Activated CD4-positive, alpha-beta memory T cell treated with anti-CD3 and anti-CD28 coated beads, Interleukin-2, amount 10 ng/mL, durations not matched to agents 7 days and 5 days (primary cell): ENCODE data around the gene WFIKKN1. TPM values are rescaled to one million over a fixed set of nuclear protein-coding genes. Genes with fewer than 3 reads are reported as not detected.

Experiments
- CTCF ChIA-PET: fragments of 350-600 bp; sonication (Branson Sonifier 250); formaldehyde crosslinking; loops from one replicate; lab custom pipeline; 2021; ENCODE audit warnings: antibody characterized with exemption, inconsistent platforms; lab: Charles Lee
- POLR2A ChIA-PET: fragments of 350-600 bp; sonication (Branson Sonifier 250); formaldehyde crosslinking; loops from one replicate; lab custom pipeline; 2021; ENCODE audit warnings: antibody characterized with exemption; lab: Charles Lee
- DNase-seq: peaks from one replicate; pipeline ENCODE4 v3.0.0-alpha.2; 2020
- H3K27ac Mint-ChIP-seq: one replicate; pipeline ENCODE4 v1.8.0; 2021; ENCODE audit warnings: mild to moderate bottlenecking, mixed read lengths
- H3K27me3 Mint-ChIP-seq: one replicate; pipeline ENCODE4 v1.8.0; 2021; ENCODE audit warnings: mixed read lengths
- H3K36me3 Mint-ChIP-seq: one replicate; pipeline ENCODE4 v1.8.0; 2021; ENCODE audit warnings: low read depth, mixed read lengths
- H3K4me1 Mint-ChIP-seq: one replicate; pipeline ENCODE4 v1.8.0; 2021; ENCODE audit warnings: mixed read lengths
- H3K4me3 Mint-ChIP-seq: one replicate; pipeline ENCODE4 v1.8.0; 2021; ENCODE audit warnings: mild to moderate bottlenecking, mixed read lengths
- H3K9me3 Mint-ChIP-seq: one replicate; pipeline ENCODE4 v1.8.0; 2021; ENCODE audit warnings: mixed read lengths
- total RNA-seq, 2 experiments: library from RNA; stranded (reverse); gene quantifications; one replicate each; pipeline ENCODE4 v1.2.3, GENCODE V29; 2021

WFIKKN1 gene
- total RNA-seq, 2 experiments from 2014 or later = 0.10 to 0.13 TPM

GRCh38 chr16:629833-630248 is 944 bp upstream of the WFIKKN1 start:
- Mint-ChIP-seq H3K36me3 (peaks cover 2% of the 10 kb centered on the region), H3K9me3 (no peaks in the 10 kb centered on the region), H3K27ac (no peak overlapping the region), H3K27me3 (no peaks in the 10 kb centered on the region), H3K4me3 (no peak overlapping the region), H3K4me1 (peaks cover 3% of the 10 kb centered on the region)
- CTCF ChIA-PET = no interaction called here
- POLR2A ChIA-PET = no interaction called here
- no peak for DNase-seq

- Mint-ChIP-seq H3K4me3 (no peak overlapping the region), H3K4me1 (peaks cover 6% of the 10 kb centered on the region), H3K36me3 (peaks cover 2% of the 10 kb centered on the region), H3K27ac (no peak overlapping the region), H3K9me3 (no peaks in the 10 kb centered on the region), H3K27me3 (no peaks in the 10 kb centered on the region)
- no peak for DNase-seq
- ChIA-PET CTCF (no interaction called here), POLR2A (no interaction called here)
These were observed 453 bp upstream of the WFIKKN1 start for GRCh38 chr16:630249-630814.

- peaks cover 12% of the 10 kb centered on the region for H3K4me1 Mint-ChIP-seq
- ChIA-PET POLR2A (no interaction called here), CTCF (no interaction called here)
- H3K27me3 Mint-ChIP-seq = no peaks in the 10 kb centered on the region
- H3K4me3 Mint-ChIP-seq = no peak overlapping the region
- no peaks in the 10 kb centered on the region for H3K9me3 Mint-ChIP-seq
- H3K27ac Mint-ChIP-seq = no peak overlapping the region
- H3K36me3 Mint-ChIP-seq = peaks cover 6% of the 10 kb centered on the region
- DNase-seq = no peak
These were observed 1.1 kb downstream of the WFIKKN1 start for GRCh38 chr16:631808-632358.

- Mint-ChIP-seq H3K4me1 (peaks cover 12% of the 10 kb centered on the region), H3K4me3 (no peak overlapping the region), H3K27ac (no peak overlapping the region), H3K27me3 (no peaks in the 10 kb centered on the region), H3K9me3 (no peaks in the 10 kb centered on the region), H3K36me3 (peaks cover 6% of the 10 kb centered on the region)
- POLR2A ChIA-PET = no interaction called here
- DNase-seq = no peak
- CTCF ChIA-PET = no interaction called here
These were observed 1.9 kb downstream of the WFIKKN1 start for GRCh38 chr16:632486-633335.

- peak; percentile 14 for DNase-seq
- POLR2A ChIA-PET = no interaction called here
- Mint-ChIP-seq H3K4me3 (no peak overlapping the region), H3K27me3 (no peaks in the 10 kb centered on the region), H3K4me1 (peaks cover 12% of the 10 kb centered on the region), H3K9me3 (no peaks in the 10 kb centered on the region), H3K27ac (no peak overlapping the region), H3K36me3 (peaks cover 6% of the 10 kb centered on the region)
- CTCF ChIA-PET = no interaction called here
These were observed 2.7 kb downstream of the WFIKKN1 start for GRCh38 chr16:633336-634050.

GRCh38 chr16:634051-634670 is 3.4 kb downstream of the WFIKKN1 start:
- H3K4me3 Mint-ChIP-seq = peak overlapping the region; percentile 55
- H3K9me3 Mint-ChIP-seq = no peaks in the 10 kb centered on the region
- CTCF ChIA-PET = no interaction called here
- H3K27ac Mint-ChIP-seq = no peak overlapping the region
- H3K4me1 Mint-ChIP-seq = peaks cover 12% of the 10 kb centered on the region
- DNase-seq = no peak
- H3K36me3 Mint-ChIP-seq = peaks cover 6% of the 10 kb centered on the region
- POLR2A ChIA-PET = no interaction called here
- no peaks in the 10 kb centered on the region for H3K27me3 Mint-ChIP-seq

GRCh38 chr16:634996-635395 is 4.2 kb downstream of the WFIKKN1 start:
- DNase-seq = no peak
- no peak overlapping the region for H3K27ac Mint-ChIP-seq
- H3K4me1 Mint-ChIP-seq = peaks cover 12% of the 10 kb centered on the region
- CTCF ChIA-PET = no interaction called here
- H3K27me3 Mint-ChIP-seq = no peaks in the 10 kb centered on the region
- H3K4me3 Mint-ChIP-seq = peak overlapping the region; percentile 89
- H3K9me3 Mint-ChIP-seq = no peaks in the 10 kb centered on the region
- peaks cover 6% of the 10 kb centered on the region for H3K36me3 Mint-ChIP-seq
- POLR2A ChIA-PET = interaction anchor here (1.0 kb wide), 1 partner anchor 44 kb away, joined by 4 read pairs; the partner anchor contains the start of gene RAB40C

GRCh38 chr16:635573-636205 is 4.9 kb downstream of the WFIKKN1 start:
- Mint-ChIP-seq H3K36me3 (peaks cover 6% of the 10 kb centered on the region), H3K27me3 (no peaks in the 10 kb centered on the region), H3K4me3 (peak overlapping the region; percentile 89), H3K4me1 (peaks cover 12% of the 10 kb centered on the region), H3K27ac (peak overlapping the region; percentile 31), H3K9me3 (no peaks in the 10 kb centered on the region)
- ChIA-PET CTCF (interaction anchor here (0.6 to 1.6 kb wide), 2 partner anchors 12 to 14 kb away, joined by 3 to 9 read pairs; partner anchors contain the start of gene WDR90), POLR2A (interaction anchor here (0.9 to 2.5 kb wide), 12 partner anchors 13 to 184 kb away, joined by 3 to 18 read pairs (median 4); partner anchors contain the start of genes JMJD8, RAB40C, STUB1 and WDR24)
- DNase-seq = peak; percentile 28

GRCh38 chr16:636206-637080 is 5.7 kb downstream of the WFIKKN1 start, which contains the start of gene METTL26:
TSS of gene METTL26 (minus strand) at chr16:636305. CDS start at chr16:636290, 15 bp downstream.
- DNase-seq = peak; percentile 94
- peak within 1 kb of the TSS; percentile 89 for H3K4me3 Mint-ChIP-seq
- H3K36me3 Mint-ChIP-seq = peaks cover 6% of the 10 kb centered on the region
- H3K9me3 Mint-ChIP-seq = no peaks in the 10 kb centered on the region
- H3K27ac Mint-ChIP-seq = peak within 1 kb of the TSS; percentile 98
- CTCF ChIA-PET = interaction anchor here (0.6 to 1.6 kb wide), 3 partner anchors 12 to 109 kb away, joined by 3 to 9 read pairs (median 3); partner anchors contain the start of genes CAPN15 and WDR90
- POLR2A ChIA-PET = interaction anchor here (0.8 to 2.5 kb wide), 15 partner anchors 12 to 183 kb away, joined by 3 to 18 read pairs (median 5); partner anchors contain the start of genes CAPN15, JMJD8, RHOT2 and STUB1
- H3K4me1 Mint-ChIP-seq = peaks cover 12% of the 10 kb centered on the region
- H3K27me3 Mint-ChIP-seq = no peaks in the 10 kb centered on the region

GRCh38 chr16:637081-638018 is 6.6 kb downstream of the WFIKKN1 start:
- H3K27ac Mint-ChIP-seq = peak overlapping the region; percentile 98
- CTCF ChIA-PET = interaction anchor here (0.9 to 1.6 kb wide), 2 partner anchors 11 to 110 kb away, joined by 3 to 9 read pairs; partner anchors contain the start of gene CAPN15
- no peaks in the 10 kb centered on the region for H3K9me3 Mint-ChIP-seq
- peaks cover 12% of the 10 kb centered on the region for H3K4me1 Mint-ChIP-seq
- DNase-seq = peak; percentile 90
- H3K27me3 Mint-ChIP-seq = no peaks in the 10 kb centered on the region
- H3K4me3 Mint-ChIP-seq = peak overlapping the region; percentile 89
- POLR2A ChIA-PET = interaction anchor here (0.9 to 2.5 kb wide), 11 partner anchors 11 to 69 kb away, joined by 3 to 18 read pairs (median 6); partner anchors contain the start of genes JMJD8, RHOT2, STUB1 and WDR24
- peaks cover 6% of the 10 kb centered on the region for H3K36me3 Mint-ChIP-seq
